BJ (cell line): ENCODE data around the gene MKKS. TPM values are rescaled to one million over a fixed set of nuclear protein-coding genes. Genes with fewer than 3 reads are reported as not detected.

Experiments used
- CTCF ChIA-PET: fragments of 350-600 bp; formaldehyde crosslinking; extraction: SDS; loops from one replicate; lab custom pipeline; 2021; ENCODE audit warnings: antibody characterized with exemption, inconsistent platforms; lab: Yijun Ruan, JAX
- POLR2A ChIA-PET: fragments of 300-600 bp; sonication (Branson Sonifier 250); formaldehyde crosslinking; extraction: SDS; loops from one replicate; lab custom pipeline; 2021; ENCODE audit warnings: antibody characterized with exemption; lab: Charles Lee
- DNase-seq: peaks from one replicate; pipeline ENCODE4 v3.0.0-alpha.2; 2011; ENCODE audit warnings: low read depth
- H3K27me3 ChIP-seq: 2 replicates; pipeline ENCODE4 v1.6.0; 2011; ENCODE audit warnings: low read length; ENCODE audit not compliant: control insufficient read depth, insufficient read depth
- H3K36me3 ChIP-seq: 2 replicates; pipeline ENCODE4 v1.5.1; 2011; ENCODE audit warnings: low read length; ENCODE audit not compliant: control insufficient read depth, insufficient read depth
- H3K4me3 ChIP-seq: 2 replicates; pipeline ENCODE4 v1.5.1; 2011; ENCODE audit warnings: low read depth, mild to moderate bottlenecking, control low read depth, low read length
- polyA plus RNA-seq: library from polyadenylated mRNA; depleted of rRNA; stranded (reverse); fragments of >200 nt; gene quantifications from 2 replicates; pipeline ENCODE4 v1.2.3, GENCODE V29; 2011
- TF ChIP-seq, protein P1 (sequence below): IDR thresholded peaks from 2 replicates; pipeline ENCODE4 v1.5.1; 2011; ENCODE audit warnings: low read depth, mild to moderate bottlenecking, control low read depth, inconsistent platforms, low read length, moderate library complexity; ENCODE audit not compliant: insufficient read depth

Gene MKKS
- polyA plus RNA-seq, 1 experiment = 8.0 TPM

DNA sequence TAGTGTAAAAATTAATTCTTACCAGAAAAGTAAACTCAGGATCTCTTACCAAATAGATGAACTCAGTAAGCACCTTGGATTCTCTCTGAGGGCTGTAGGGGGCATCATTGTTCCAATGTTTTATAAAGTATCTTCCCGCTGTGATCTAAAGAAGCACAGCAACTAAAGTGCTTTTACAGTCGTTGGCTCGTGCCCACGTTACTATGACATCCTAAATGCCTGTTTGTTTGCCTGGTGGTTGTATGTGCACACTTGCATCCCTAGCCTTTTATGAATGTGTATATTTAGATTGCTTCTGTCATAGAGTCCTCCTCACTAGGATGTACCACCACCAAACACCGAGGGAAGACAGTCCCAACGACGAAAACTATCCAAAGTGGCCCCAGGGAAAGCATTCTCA lies 35.6 kb upstream of the MKKS start:
- Histone ChIP-seq H3K27me3 (no peaks in the 10 kb centered on the region), H3K4me3 (no peak overlapping the region), H3K36me3 (no peaks in the 10 kb centered on the region)
- ChIA-PET CTCF (no interaction called here), POLR2A (no interaction called here)
- TF ChIP-seq, protein P1, sequence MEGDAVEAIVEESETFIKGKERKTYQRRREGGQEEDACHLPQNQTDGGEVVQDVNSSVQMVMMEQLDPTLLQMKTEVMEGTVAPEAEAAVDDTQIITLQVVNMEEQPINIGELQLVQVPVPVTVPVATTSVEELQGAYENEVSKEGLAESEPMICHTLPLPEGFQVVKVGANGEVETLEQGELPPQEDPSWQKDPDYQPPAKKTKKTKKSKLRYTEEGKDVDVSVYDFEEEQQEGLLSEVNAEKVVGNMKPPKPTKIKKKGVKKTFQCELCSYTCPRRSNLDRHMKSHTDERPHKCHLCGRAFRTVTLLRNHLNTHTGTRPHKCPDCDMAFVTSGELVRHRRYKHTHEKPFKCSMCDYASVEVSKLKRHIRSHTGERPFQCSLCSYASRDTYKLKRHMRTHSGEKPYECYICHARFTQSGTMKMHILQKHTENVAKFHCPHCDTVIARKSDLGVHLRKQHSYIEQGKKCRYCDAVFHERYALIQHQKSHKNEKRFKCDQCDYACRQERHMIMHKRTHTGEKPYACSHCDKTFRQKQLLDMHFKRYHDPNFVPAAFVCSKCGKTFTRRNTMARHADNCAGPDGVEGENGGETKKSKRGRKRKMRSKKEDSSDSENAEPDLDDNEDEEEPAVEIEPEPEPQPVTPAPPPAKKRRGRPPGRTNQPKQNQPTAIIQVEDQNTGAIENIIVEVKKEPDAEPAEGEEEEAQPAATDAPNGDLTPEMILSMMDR = peak; percentile 65
- peak; percentile 55 for DNase-seq

DNA sequence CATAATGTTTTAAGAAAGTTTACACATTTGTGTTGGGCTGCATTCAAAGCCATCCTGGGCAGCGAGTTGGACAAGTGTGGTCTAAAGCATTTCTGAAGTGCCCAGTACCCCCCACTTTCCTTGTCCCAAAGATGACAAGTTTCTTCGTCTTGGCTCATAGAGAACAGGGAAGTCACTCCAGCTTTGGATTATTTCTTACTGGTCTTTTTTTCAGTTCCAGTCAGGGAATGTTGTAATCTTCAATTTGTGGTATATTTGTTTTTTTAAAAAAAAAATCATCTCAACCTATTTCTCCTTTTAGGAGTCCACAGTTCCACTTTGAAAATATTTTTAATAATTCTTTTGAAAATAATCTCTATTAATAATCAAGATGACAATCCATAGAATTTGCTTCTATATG lies 35.0 kb upstream of the MKKS start:
- Histone ChIP-seq H3K4me3 (no peak overlapping the region), H3K36me3 (no peaks in the 10 kb centered on the region), H3K27me3 (no peaks in the 10 kb centered on the region)
- CTCF ChIA-PET = interaction anchor here (0.9 to 1.5 kb wide), 3 partner anchors 66 to 1074 kb away, joined by 3 to 6 read pairs (median 5); no protein-coding TSS in a partner anchor
- TF ChIP-seq, protein P1 = no peak
- POLR2A ChIA-PET = no interaction called here
- DNase-seq = no peak

DNA sequence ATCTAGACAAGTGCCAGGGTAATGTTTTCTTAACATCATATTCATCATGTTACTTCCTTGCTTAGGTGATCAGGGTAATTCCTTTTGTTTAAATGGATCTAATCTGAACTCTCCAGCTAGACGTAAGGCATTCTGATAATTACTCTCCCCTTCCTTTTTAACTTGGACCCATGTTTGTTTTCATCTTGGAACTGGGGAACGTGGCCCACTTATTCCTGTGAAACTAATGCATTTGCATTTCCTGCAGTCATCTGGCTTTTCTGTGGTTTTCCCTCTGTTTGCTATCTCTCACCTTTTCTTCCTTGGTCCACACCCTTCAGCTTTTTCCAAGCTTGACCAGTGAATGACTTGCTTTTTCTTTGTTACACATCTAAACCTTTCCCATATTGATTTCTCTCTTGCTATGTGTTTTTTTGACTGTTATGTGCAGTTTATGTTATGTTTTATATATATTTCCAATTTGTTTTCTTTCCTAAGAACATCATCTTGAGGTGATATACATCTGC lies 34.4 kb upstream of the MKKS start:
- DNase-seq = no peak
- TF ChIP-seq, protein P1 = no peak
- Histone ChIP-seq H3K27me3 (no peaks in the 10 kb centered on the region), H3K4me3 (no peak overlapping the region), H3K36me3 (no peaks in the 10 kb centered on the region)
- ChIA-PET CTCF (interaction anchor here (0.9 to 1.5 kb wide), 4 partner anchors 66 to 1077 kb away, joined by 3 to 6 read pairs (median 4); no protein-coding TSS in a partner anchor), POLR2A (no interaction called here)

DNA sequence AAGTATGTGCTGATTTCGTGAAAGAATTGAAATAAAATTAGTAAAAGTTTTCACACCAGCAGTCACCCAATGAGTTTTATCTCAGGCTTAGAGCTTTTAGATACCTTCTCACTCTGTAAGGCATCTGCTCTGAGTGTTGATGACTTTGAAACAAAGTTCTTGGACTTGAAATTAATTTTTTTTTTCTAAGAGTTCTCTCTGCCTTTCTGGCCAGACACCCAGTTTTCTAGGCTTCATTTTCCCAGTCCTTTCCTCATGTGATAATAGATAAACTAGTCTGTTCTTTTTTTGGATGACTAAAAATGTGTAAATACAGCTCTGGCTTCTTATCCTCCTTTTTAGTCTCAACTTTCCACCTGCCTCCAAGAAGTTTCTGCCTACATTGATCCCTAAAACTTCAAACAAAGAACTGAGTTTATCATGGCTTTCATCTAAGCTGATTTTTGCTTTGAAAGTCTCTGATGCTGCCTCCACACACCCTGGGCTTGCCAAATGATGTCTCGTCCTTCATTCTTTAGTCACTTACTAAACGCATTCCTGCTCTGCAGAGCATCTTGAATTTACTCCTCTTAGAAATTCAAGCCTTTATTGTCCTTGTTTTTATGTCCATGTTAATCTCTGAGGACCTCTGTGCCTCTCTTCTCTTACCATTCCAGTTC lies 33.8 kb upstream of the MKKS start:
- no peaks in the 10 kb centered on the region for H3K27me3 ChIP-seq
- ChIA-PET POLR2A (no interaction called here), CTCF (interaction anchor here (1.1 to 1.5 kb wide), 2 partner anchors 67 to 1077 kb away, joined by 3 to 6 read pairs; no protein-coding TSS in a partner anchor)
- TF ChIP-seq, protein P1 = no peak
- no peak overlapping the region for H3K4me3 ChIP-seq
- DNase-seq = no peak
- no peaks in the 10 kb centered on the region for H3K36me3 ChIP-seq

- ChIA-PET CTCF (interaction anchor here (1.0 kb wide), 1 partner anchor 208 kb away, joined by 3 read pairs; no protein-coding TSS in a partner anchor), POLR2A (no interaction called here)
- no peak for DNase-seq
- Histone ChIP-seq H3K4me3 (no peak overlapping the region), H3K27me3 (no peaks in the 10 kb centered on the region), H3K36me3 (no peaks in the 10 kb centered on the region)
- TF ChIP-seq, protein P1 = no peak
These were observed 32.8 kb upstream of the MKKS start for GRCh38 chr20:10466855-10467254.
